ENCODE results near the gene PSMF1.

PSMF1 gene

DNA sequence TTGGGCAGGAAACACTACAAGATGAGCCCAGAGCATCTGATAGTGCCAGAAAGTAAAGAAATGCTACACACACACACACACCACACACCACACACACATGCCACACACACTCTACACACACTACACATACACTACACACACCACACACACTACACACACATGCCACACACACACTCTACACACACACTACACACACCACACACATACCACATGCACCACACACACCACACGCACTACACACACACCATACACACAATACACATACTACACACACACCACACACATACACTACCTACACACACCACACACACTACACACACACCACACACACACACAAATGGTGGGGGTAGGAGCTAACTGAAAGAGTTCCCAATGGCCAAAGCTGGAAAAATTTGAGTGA lies 69.9 kb downstream of the PSMF1 start:
- Histone ChIP-seq H3K36me3 (ENCODE audit: control insufficient read depth, low read length) (no peaks in the 10 kb centered on the region), H3K4me2 (ENCODE audit: low read length) (no peak overlapping the region), H3F3A (ENCODE audit: control insufficient read depth, insufficient read depth) (no peaks in the 10 kb centered on the region), H3K4me3 (ENCODE audit: low read length) (no peak overlapping the region), H3K27ac (ENCODE audit: low read depth, low read length) (no peak overlapping the region), H3K9me3 (ENCODE audit: control insufficient read depth, insufficient read depth, low read length) (no peaks in the 10 kb centered on the region), H3K9me2 (replicated peaks; ENCODE audit: control insufficient read depth, low read length) (no peaks in the 10 kb centered on the region), H3K27me3 (ENCODE audit: control insufficient read depth, low read length) (peaks cover 15% of the 10 kb centered on the region), H3K4me1 (ENCODE audit: control insufficient read depth, low read length) (no peaks in the 10 kb centered on the region), H3K79me2 (ENCODE audit: control insufficient read depth, low read length) (no peaks in the 10 kb centered on the region), H4K20me1 (ENCODE audit: control insufficient read depth, insufficient read depth, low read depth, low read length) (no peaks in the 10 kb centered on the region)
- TF ChIP-seq EZH2phosphoT487 (IDR thresholded peaks at IDR 0.05; ENCODE audit: borderline replicate concordance, low read length): no peak
- TF ChIP-seq, protein P1, sequence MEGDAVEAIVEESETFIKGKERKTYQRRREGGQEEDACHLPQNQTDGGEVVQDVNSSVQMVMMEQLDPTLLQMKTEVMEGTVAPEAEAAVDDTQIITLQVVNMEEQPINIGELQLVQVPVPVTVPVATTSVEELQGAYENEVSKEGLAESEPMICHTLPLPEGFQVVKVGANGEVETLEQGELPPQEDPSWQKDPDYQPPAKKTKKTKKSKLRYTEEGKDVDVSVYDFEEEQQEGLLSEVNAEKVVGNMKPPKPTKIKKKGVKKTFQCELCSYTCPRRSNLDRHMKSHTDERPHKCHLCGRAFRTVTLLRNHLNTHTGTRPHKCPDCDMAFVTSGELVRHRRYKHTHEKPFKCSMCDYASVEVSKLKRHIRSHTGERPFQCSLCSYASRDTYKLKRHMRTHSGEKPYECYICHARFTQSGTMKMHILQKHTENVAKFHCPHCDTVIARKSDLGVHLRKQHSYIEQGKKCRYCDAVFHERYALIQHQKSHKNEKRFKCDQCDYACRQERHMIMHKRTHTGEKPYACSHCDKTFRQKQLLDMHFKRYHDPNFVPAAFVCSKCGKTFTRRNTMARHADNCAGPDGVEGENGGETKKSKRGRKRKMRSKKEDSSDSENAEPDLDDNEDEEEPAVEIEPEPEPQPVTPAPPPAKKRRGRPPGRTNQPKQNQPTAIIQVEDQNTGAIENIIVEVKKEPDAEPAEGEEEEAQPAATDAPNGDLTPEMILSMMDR (IDR thresholded peaks at IDR 0.05; ENCODE audit: low read depth, low read length, poor library complexity, severe bottlenecking): no peak

DNA sequence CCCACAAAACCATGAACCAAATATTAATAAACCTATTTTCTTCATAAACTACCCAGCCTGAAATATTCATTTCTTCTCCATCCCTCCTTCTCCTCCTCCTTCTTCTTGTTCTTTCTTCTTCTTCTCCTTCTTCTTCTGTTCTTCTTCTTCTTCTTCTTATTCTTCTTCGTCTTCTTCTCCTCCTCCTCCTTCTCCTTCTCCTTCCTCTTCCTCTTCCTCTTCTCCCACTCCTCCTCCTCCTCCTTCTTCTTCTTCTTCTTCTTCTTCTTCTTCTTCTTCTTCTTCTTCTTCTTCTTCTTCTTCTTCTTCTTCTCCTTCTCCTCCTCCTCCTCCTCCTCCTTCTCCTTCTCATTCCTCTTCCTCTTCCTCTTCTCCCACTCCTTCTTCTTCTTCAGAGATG lies 71.4 kb downstream of the PSMF1 start:
- no peak for TF ChIP-seq EZH2phosphoT487 (IDR thresholded peaks at IDR 0.05; ENCODE audit: borderline replicate concordance, low read length)
- TF ChIP-seq, protein P1 (IDR thresholded peaks at IDR 0.05; ENCODE audit: low read depth, low read length, poor library complexity, severe bottlenecking): no peak
- Histone ChIP-seq H3K4me1 (ENCODE audit: control insufficient read depth, low read length) (no peaks in the 10 kb centered on the region), H3F3A (ENCODE audit: control insufficient read depth, insufficient read depth) (no peaks in the 10 kb centered on the region), H3K79me2 (ENCODE audit: control insufficient read depth, low read length) (no peaks in the 10 kb centered on the region), H3K9me3 (ENCODE audit: control insufficient read depth, insufficient read depth, low read length) (no peaks in the 10 kb centered on the region), H3K9me2 (replicated peaks; ENCODE audit: control insufficient read depth, low read length) (no peaks in the 10 kb centered on the region), H3K27me3 (ENCODE audit: control insufficient read depth, low read length) (peaks cover 3% of the 10 kb centered on the region), H3K4me2 (ENCODE audit: low read length) (no peak overlapping the region), H3K4me3 (ENCODE audit: low read length) (no peak overlapping the region), H4K20me1 (ENCODE audit: control insufficient read depth, insufficient read depth, low read depth, low read length) (no peaks in the 10 kb centered on the region), H3K36me3 (ENCODE audit: control insufficient read depth, low read length) (no peaks in the 10 kb centered on the region), H3K27ac (ENCODE audit: low read depth, low read length) (no peak overlapping the region)

DNA sequence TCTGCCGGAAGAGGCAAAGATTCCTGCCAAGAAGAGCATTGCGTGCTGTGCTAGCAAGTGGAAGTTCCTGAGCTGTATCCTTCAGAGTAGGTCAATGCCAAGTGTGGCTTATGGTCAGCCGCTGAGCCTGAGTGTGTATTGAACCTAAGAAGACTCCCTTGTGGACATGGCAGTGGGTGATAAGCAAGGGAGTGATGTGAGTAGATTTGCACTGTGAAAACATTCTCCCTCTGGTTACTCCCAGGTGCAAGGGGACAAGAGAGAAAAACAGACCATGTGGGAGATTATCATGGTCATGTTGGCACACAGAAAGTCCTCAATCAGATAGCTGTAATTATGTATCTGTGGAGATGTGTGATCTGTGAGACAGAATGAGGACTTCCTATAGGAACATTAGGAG lies 72.4 kb downstream of the PSMF1 start:
- H3K27ac ChIP-seq (ENCODE audit: low read depth, low read length): no peak overlapping the region
- no peaks in the 10 kb centered on the region for H3F3A ChIP-seq (ENCODE audit: control insufficient read depth, insufficient read depth)
- peaks cover 3% of the 10 kb centered on the region for H3K27me3 ChIP-seq (ENCODE audit: control insufficient read depth, low read length)
- H3K79me2 ChIP-seq (ENCODE audit: control insufficient read depth, low read length): no peaks in the 10 kb centered on the region
- H3K9me2 ChIP-seq (replicated peaks; ENCODE audit: control insufficient read depth, low read length): no peaks in the 10 kb centered on the region
- TF ChIP-seq, protein P1 (IDR thresholded peaks at IDR 0.05; ENCODE audit: low read depth, low read length, poor library complexity, severe bottlenecking): no peak
- no peak for TF ChIP-seq EZH2phosphoT487 (IDR thresholded peaks at IDR 0.05; ENCODE audit: borderline replicate concordance, low read length)
- H4K20me1 ChIP-seq (ENCODE audit: control insufficient read depth, insufficient read depth, low read depth, low read length): no peaks in the 10 kb centered on the region
- no peaks in the 10 kb centered on the region for H3K4me1 ChIP-seq (ENCODE audit: control insufficient read depth, low read length)
- no peaks in the 10 kb centered on the region for H3K9me3 ChIP-seq (ENCODE audit: control insufficient read depth, insufficient read depth, low read length)
- H3K4me2 ChIP-seq (ENCODE audit: low read length): no peak overlapping the region
- H3K36me3 ChIP-seq (ENCODE audit: control insufficient read depth, low read length): no peaks in the 10 kb centered on the region
- H3K4me3 ChIP-seq (ENCODE audit: low read length): no peak overlapping the region

DNA sequence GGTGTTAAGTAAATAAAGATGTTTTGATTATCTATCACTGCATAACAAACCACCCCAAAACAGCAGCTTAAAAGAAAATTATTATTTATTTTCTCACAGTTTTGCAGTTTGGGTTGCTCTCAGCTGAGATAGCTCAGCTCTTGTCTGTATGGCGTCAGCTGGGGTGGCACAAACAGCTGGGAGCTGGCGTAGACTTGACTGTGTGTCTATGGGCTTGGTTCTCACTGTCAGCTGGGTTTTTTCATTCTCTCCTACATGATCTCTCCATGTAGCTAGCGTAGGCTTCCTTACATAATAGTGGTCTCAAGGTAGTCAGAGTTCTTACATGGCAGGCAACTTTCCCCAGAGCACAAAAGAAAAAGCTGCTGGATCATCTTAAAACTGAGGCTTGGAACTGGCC lies 72.9 kb downstream of the PSMF1 start:
- Histone ChIP-seq H3K9me3 (ENCODE audit: control insufficient read depth, insufficient read depth, low read length) (no peaks in the 10 kb centered on the region), H3K9me2 (replicated peaks; ENCODE audit: control insufficient read depth, low read length) (no peaks in the 10 kb centered on the region), H3F3A (ENCODE audit: control insufficient read depth, insufficient read depth) (no peaks in the 10 kb centered on the region), H3K27ac (ENCODE audit: low read depth, low read length) (no peak overlapping the region), H3K4me3 (ENCODE audit: low read length) (no peak overlapping the region), H4K20me1 (ENCODE audit: control insufficient read depth, insufficient read depth, low read depth, low read length) (no peaks in the 10 kb centered on the region), H3K4me1 (ENCODE audit: control insufficient read depth, low read length) (no peaks in the 10 kb centered on the region), H3K27me3 (ENCODE audit: control insufficient read depth, low read length) (peaks cover 3% of the 10 kb centered on the region), H3K79me2 (ENCODE audit: control insufficient read depth, low read length) (no peaks in the 10 kb centered on the region), H3K36me3 (ENCODE audit: control insufficient read depth, low read length) (no peaks in the 10 kb centered on the region), H3K4me2 (ENCODE audit: low read length) (no peak overlapping the region)
- no peak for TF ChIP-seq EZH2phosphoT487 (IDR thresholded peaks at IDR 0.05; ENCODE audit: borderline replicate concordance, low read length)
- TF ChIP-seq, protein P1 (IDR thresholded peaks at IDR 0.05; ENCODE audit: low read depth, low read length, poor library complexity, severe bottlenecking): no peak

Data from DOHH2 (cell line).